ENCODE measurements around the gene VPS13D.

DNA sequence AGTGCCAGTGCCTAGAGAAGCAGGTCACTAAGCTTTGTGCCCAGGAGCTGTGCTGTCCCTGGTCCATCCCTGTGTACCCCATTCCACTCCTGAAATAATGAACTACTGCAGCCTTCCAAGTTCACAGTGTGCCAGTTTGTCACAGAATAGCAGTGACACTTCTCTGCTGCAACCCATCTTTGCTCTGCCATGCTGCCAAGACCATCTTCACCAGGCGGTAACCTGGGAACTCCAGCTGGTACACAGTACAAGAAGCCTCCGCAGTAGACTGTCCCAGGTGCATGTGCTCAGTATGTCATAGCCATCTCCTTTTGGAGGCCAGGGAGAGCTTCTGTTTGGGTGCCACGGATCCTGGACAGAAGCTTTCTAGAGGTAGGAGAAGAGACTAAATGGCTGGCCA is 250.2 kb downstream of the VPS13D start:
- TF ChIP-seq CEBPB (IDR thresholded peaks at IDR 0.05) = no peak
- TF ChIP-seq NFIC (IDR thresholded peaks at IDR 0.05) = no peak
- TF ChIP-seq RAD21 (IDR thresholded peaks at IDR 0.05; ENCODE audit: low read depth) = no peak
- no peak for TF ChIP-seq CREB1 (IDR thresholded peaks at IDR 0.05; ENCODE audit: low read depth)
- TF ChIP-seq, protein P1, sequence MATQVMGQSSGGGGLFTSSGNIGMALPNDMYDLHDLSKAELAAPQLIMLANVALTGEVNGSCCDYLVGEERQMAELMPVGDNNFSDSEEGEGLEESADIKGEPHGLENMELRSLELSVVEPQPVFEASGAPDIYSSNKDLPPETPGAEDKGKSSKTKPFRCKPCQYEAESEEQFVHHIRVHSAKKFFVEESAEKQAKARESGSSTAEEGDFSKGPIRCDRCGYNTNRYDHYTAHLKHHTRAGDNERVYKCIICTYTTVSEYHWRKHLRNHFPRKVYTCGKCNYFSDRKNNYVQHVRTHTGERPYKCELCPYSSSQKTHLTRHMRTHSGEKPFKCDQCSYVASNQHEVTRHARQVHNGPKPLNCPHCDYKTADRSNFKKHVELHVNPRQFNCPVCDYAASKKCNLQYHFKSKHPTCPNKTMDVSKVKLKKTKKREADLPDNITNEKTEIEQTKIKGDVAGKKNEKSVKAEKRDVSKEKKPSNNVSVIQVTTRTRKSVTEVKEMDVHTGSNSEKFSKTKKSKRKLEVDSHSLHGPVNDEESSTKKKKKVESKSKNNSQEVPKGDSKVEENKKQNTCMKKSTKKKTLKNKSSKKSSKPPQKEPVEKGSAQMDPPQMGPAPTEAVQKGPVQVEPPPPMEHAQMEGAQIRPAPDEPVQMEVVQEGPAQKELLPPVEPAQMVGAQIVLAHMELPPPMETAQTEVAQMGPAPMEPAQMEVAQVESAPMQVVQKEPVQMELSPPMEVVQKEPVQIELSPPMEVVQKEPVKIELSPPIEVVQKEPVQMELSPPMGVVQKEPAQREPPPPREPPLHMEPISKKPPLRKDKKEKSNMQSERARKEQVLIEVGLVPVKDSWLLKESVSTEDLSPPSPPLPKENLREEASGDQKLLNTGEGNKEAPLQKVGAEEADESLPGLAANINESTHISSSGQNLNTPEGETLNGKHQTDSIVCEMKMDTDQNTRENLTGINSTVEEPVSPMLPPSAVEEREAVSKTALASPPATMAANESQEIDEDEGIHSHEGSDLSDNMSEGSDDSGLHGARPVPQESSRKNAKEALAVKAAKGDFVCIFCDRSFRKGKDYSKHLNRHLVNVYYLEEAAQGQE (IDR thresholded peaks at IDR 0.05; ENCODE audit: low read depth) = no peak
- TF ChIP-seq TAF1 (IDR thresholded peaks at IDR 0.05; ENCODE audit: low read depth) = no peak
- no peak for TF ChIP-seq USF1 (IDR thresholded peaks at IDR 0.05)
- TF ChIP-seq EP300 (IDR thresholded peaks at IDR 0.05; ENCODE audit: borderline replicate concordance) = no peak
- TF ChIP-seq TEAD4 (IDR thresholded peaks at IDR 0.05) = no peak
- TF ChIP-seq, protein P2, sequence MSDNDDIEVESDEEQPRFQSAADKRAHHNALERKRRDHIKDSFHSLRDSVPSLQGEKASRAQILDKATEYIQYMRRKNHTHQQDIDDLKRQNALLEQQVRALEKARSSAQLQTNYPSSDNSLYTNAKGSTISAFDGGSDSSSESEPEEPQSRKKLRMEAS (IDR thresholded peaks at IDR 0.05) = no peak
- no peak for TF ChIP-seq YY1 (IDR thresholded peaks at IDR 0.05; ENCODE audit: low read depth)
